Fibroblast of skin of scalp (primary cell): ENCODE measurements around the gene TTLL11.

Experiments
- DNase-seq: peaks from one replicate; pipeline ENCODE4 v3.0.0-alpha.2; 2013

The TTLL11 gene

GRCh38 chr9:121849554-121849953, 243.6 kb downstream of the TTLL11 start:
- no peak for DNase-seq

- DNase-seq: no peak
These were observed 248.5 kb downstream of the TTLL11 start for GRCh38 chr9:121844562-121844961.

GRCh38 chr9:121844098-121844497, 249.0 kb downstream of the TTLL11 start:
- DNase-seq: peak; percentile 41

GRCh38 chr9:121842612-121842978, 250.5 kb downstream of the TTLL11 start:
- peak; percentile 71 for DNase-seq

- DNase-seq: peak; percentile 34
These were observed 251.1 kb downstream of the TTLL11 start for GRCh38 chr9:121841771-121842611.

GRCh38 chr9:121840838-121841760, 252.0 kb downstream of the TTLL11 start:
- DNase-seq: no peak

GRCh38 chr9:121839726-121840500, 253.2 kb downstream of the TTLL11 start:
- no peak for DNase-seq

- no peak for DNase-seq
These were observed 254.1 kb downstream of the TTLL11 start for GRCh38 chr9:121838746-121839669.

- peak; percentile 41 for DNase-seq
These were observed 255.8 kb downstream of the TTLL11 start for GRCh38 chr9:121837113-121837961.

- DNase-seq: no peak
These were observed 256.7 kb downstream of the TTLL11 start for GRCh38 chr9:121836366-121836885.

GRCh38 chr9:121835587-121836365, 257.3 kb downstream of the TTLL11 start:
- no peak for DNase-seq

- DNase-seq: no peak
These were observed 260.0 kb downstream of the TTLL11 start for GRCh38 chr9:121833061-121833460.

GRCh38 chr9:121831869-121832268, 261.2 kb downstream of the TTLL11 start:
- no peak for DNase-seq

GRCh38 chr9:121830441-121831140, 262.5 kb downstream of the TTLL11 start:
- DNase-seq: no peak

- DNase-seq: no peak
These were observed 265.7 kb downstream of the TTLL11 start for GRCh38 chr9:121827251-121827967.

- no peak for DNase-seq
These were observed 266.4 kb downstream of the TTLL11 start for GRCh38 chr9:121826711-121827110.

- no peak for DNase-seq
These were observed 267.9 kb downstream of the TTLL11 start for GRCh38 chr9:121825031-121825691.

GRCh38 chr9:121824651-121825030, 268.5 kb downstream of the TTLL11 start:
- no peak for DNase-seq
